GM12875 (cell line): ENCODE results near the gene DEFB128.

Source experiments
- H3K4me3 ChIP-seq: one replicate; pipeline ENCODE4 v1.5.1; 2011; ENCODE audit warnings: low read depth, low read length, control low read depth
- CTCF ChIP-seq: IDR thresholded peaks from 2 replicates; pipeline ENCODE4 v1.5.1; 2011; ENCODE audit warnings: low read depth, mild to moderate bottlenecking, control low read depth, inconsistent platforms, low read length, moderate library complexity, borderline replicate concordance; ENCODE audit not compliant: insufficient read depth

DEFB128 gene

GRCh38 chr20:157154-157553, 32.4 kb downstream of the DEFB128 start, which contains the start of gene DEFB127:
TSS of gene DEFB127 (plus strand) at chr20:157454. CDS start at chr20:157545, 91 bp downstream.
- no peak for TF ChIP-seq CTCF
- no peak within 1 kb of the TSS for H3K4me3 ChIP-seq

- no peak for TF ChIP-seq CTCF
- no peak overlapping the region for H3K4me3 ChIP-seq
Observed at GRCh38 chr20:152131-152530, 37.4 kb downstream of the DEFB128 start.

GRCh38 chr20:145877-146276, 43.6 kb downstream of the DEFB128 start:
- no peak for TF ChIP-seq CTCF
- no peak overlapping the region for H3K4me3 ChIP-seq

- no peak for TF ChIP-seq CTCF
Observed at GRCh38 chr20:142290-142689, 47.2 kb downstream of the DEFB128 start, which contains the start of gene DEFB126. TSS of gene DEFB126 (plus strand) at chr20:142590. CDS start at chr20:142629, 39 bp downstream.

More at GRCh38 chr20:142290-142689, 47.2 kb downstream of the DEFB128 start, which contains the start of gene DEFB126:
- no peak within 1 kb of the TSS for H3K4me3 ChIP-seq
